AG10803 (cell line): Measurements from ENCODE around the gene ZNF529.

Experiments
- DNase-seq: peaks from one replicate; pipeline ENCODE4 v3.0.0; 2010; ENCODE audit warnings: low read depth
- H3K4me3 ChIP-seq: 2 replicates; pipeline ENCODE4 v1.5.1; 2011; ENCODE audit warnings: mild to moderate bottlenecking, low read length, control low read depth
- TF ChIP-seq, protein P1 (sequence below): conservative IDR thresholded peaks from 2 replicates; pipeline ENCODE4 v1.5.1; 2011; ENCODE audit warnings: mild to moderate bottlenecking, low read length, control low read depth, inconsistent platforms

ZNF529 gene

DNA sequence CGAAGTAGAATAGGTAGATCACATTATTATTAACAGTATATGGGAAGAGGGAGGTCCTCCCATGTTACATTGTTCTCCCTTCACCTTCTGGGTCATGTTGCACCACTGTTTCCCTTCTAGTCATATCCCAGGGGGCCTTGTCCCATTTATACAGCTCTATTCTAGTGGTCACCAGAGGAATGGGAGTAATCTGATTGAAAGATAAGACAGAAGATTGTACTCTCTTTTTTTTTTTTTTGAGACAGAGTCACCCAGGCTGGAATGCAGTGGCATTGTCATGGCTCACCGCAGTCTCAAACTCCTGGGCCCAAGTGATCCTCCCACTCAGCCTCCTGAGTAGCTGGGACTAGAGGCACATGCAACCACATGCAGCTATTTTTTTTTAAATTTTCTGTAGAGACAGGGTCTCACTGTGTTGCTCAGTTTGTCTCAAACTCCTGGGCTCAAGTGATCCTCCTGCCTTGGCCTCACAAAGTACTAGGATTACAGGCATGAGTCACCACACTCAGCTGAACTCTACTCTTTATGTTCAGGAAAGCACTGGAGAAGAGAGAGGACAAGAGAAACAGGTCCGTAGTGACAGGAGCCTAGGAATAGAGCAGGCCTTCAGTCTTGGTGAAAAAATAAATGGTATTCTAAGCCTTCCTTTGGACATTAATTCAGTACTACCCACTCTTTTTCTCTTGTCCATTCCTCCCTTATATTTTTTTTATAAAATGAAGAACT, 4.3 kb upstream of the ZNF529 start:
- no peak for DNase-seq
- TF ChIP-seq, protein P1, sequence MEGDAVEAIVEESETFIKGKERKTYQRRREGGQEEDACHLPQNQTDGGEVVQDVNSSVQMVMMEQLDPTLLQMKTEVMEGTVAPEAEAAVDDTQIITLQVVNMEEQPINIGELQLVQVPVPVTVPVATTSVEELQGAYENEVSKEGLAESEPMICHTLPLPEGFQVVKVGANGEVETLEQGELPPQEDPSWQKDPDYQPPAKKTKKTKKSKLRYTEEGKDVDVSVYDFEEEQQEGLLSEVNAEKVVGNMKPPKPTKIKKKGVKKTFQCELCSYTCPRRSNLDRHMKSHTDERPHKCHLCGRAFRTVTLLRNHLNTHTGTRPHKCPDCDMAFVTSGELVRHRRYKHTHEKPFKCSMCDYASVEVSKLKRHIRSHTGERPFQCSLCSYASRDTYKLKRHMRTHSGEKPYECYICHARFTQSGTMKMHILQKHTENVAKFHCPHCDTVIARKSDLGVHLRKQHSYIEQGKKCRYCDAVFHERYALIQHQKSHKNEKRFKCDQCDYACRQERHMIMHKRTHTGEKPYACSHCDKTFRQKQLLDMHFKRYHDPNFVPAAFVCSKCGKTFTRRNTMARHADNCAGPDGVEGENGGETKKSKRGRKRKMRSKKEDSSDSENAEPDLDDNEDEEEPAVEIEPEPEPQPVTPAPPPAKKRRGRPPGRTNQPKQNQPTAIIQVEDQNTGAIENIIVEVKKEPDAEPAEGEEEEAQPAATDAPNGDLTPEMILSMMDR = no peak
- no peak overlapping the region for H3K4me3 ChIP-seq

DNA sequence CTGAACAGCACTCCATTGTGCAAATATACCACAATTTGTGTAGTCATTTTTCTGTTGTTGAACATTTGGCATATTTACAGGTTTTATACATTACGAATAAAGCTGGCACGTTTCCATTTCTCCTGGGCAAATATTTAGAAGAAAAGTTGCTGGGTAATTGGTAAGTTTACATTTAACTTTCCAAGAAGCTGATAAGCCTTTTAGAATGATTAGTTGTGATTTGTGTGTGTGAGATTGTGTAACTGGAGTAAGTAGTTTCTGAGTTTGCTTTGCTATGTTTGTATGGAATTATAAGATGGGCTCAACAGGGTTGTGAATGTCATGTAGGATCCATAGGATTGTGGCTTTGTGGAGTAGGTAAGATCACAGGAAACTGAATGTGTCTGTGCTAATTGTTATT, 1.6 kb upstream of the ZNF529 start:
- TF ChIP-seq, protein P1 = no peak
- DNase-seq = no peak
- no peak overlapping the region for H3K4me3 ChIP-seq

DNA sequence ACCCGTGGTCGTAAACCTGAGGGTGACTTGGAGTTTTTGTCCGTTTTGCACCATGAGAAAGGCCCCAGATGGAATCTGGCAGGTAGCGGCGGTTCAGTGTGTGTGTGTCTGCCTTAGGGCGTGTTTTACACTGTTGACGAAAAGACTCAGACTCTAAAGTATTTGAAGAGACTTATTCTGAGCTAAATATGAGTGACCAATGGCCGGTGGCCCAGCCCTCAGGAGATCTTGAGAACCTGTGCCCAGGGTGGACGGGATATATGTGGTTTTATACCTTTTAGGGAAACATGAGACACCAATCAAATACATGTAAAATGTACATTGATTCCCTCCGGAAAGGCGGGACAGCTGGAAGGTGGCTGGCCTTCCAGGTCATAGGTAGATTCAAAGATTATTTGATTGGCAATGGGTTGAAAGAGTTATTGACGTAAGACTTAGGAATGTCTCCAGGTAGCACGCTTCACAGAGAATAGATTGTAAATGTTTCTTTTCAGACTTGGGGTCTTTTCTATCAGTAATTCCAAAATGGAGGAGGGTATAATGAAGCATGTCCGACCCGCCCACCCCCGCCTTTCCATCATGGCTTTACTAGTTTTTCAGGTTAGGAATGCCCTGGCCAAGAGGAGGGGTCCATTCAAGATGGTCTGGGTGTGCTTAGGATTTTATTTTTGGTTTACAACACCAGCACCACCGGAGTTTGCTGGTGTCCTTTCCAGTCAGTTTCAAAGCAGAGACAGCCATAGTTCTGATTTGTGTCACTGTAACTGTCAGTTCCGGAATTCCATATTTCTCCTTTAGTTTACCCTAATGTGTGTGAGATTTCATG, 1.0 kb upstream of the ZNF529 start:
- peak overlapping the region; percentile 98 for H3K4me3 ChIP-seq
- DNase-seq = peak; percentile 21
- TF ChIP-seq, protein P1 = no peak

DNA sequence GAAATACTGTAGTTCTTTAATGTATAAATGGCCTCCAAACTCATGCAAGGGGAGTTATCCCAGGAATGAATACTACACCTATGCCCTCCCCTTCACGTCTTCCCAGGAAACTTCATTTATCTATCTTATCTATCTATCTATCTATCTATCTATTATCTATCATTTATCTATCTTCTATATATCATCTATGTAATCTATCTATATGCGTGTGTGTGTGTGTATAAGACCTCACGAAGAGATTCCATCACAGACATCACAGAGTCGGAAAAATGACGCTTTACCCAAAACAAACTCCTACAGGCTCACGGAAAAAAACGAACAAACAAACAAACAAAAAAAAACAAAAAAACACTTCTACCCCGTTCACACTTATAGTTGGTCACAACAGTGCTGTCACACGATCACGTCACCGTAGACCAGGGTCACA, 486 bp downstream of the ZNF529 start:
- H3K4me3 ChIP-seq = peak overlapping the region; percentile 98
- DNase-seq = no peak
- TF ChIP-seq, protein P1 = no peak

DNA sequence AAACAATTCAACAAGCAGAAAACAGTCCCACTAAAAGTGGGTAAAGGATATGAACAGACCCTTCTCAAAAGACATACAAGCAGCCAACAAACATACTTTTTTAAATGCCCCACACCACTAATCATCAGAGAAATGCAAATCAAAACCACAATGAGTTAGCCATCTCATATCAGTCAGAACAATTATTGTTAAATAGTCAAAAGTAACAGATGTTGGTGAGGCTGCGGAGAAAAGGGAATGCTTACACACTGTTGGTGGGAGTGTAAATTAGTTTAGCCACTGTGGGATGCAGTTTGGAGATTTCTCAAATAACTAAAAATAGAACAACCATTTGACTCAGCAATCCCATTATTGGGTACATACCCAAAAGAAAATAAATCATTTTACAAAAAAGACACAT, 8.7 kb downstream of the ZNF529 start:
- no peak for DNase-seq
- TF ChIP-seq, protein P1 = no peak
- H3K4me3 ChIP-seq = no peak overlapping the region

DNA sequence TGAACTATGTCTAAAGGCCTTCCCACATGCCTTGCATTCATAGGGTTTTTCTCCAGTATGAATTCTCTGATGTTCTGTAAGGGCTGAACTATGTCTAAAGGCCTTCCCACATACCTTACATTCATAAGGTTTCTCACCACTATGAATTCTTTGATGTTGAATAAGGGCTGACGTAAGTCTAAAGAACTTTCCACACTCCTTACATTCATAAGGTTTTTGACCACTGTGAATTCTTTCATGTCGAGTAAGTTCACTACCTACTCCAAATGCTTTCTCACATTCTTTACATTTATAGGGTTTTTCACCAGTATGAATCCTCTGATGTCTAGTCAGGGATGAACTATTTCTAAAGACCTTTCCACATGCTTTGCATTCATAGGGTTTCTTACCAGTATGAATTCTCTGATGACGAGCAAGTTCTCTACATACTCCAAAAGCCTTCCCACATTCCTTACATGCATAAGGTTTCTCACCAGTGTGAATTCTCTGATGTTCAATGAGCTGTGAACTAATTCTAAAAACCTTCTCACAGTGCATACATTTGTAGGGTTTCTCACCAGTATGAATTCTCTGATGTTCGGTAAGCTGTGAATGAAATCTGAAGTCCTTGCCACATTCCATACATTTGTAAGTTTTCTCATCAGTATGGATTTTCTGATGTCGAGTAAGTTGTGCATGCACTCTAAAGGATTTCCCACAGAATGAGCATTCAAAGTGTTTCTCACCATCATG, 25.9 kb downstream of the ZNF529 start:
- DNase-seq = no peak
- TF ChIP-seq, protein P1 = no peak
- H3K4me3 ChIP-seq = no peak overlapping the region
